HFFc6 (cell line): Measurements from ENCODE around the gene IMMP1L. TPM values are rescaled to one million over a fixed set of nuclear protein-coding genes. Genes with fewer than 3 reads are reported as not detected.

Experiments
- DNase-seq: peaks from one replicate; pipeline ENCODE4 v3.0.0-alpha.2; 2018
- H3K27ac Mint-ChIP-seq: 2 replicates; pipeline ENCODE4 v1.8.0; 2020; ENCODE audit warnings: mild to moderate bottlenecking, mixed read lengths
- H3K27me3 Mint-ChIP-seq: 2 replicates; pipeline ENCODE4 v1.8.0; 2021; ENCODE audit warnings: mild to moderate bottlenecking, moderate library complexity, mixed read lengths; ENCODE audit not compliant: insufficient read depth
- H3K36me3 Mint-ChIP-seq: 2 replicates; pipeline ENCODE4 v1.8.0; 2021; ENCODE audit warnings: low read depth, mixed read lengths
- H3K4me1 Mint-ChIP-seq: 2 replicates; pipeline ENCODE4 v1.8.0; 2020; ENCODE audit warnings: low read depth, mixed read lengths
- H3K4me3 Mint-ChIP-seq: 2 replicates; pipeline ENCODE4 v1.8.0; 2020; ENCODE audit warnings: mild to moderate bottlenecking, moderate library complexity, mixed read lengths
- H3K9me3 Mint-ChIP-seq: 2 replicates; pipeline ENCODE4 v1.8.0; 2020; ENCODE audit warnings: mild to moderate bottlenecking, mixed read lengths
- total RNA-seq, 6 experiments: library from RNA; stranded (reverse); fragmentation: NEBNext Ultra II Directional; extraction: Animal tissue kit (Norgen Biotek cat#: 25700); gene quantifications; 2 replicates in 1 of 6; 3 replicates in 5 of 6; pipeline ENCODE4 v1.2.3, GENCODE V29; 2021
- TF ChIP-seq, protein P1 (sequence below): fragments of 200-600 bp; sonication (generic); IDR thresholded peaks from 2 replicates; pipeline ENCODE4 v1.5.0; 2021; ENCODE audit warnings: antibody characterized with exemption, mild to moderate bottlenecking

IMMP1L gene
- total RNA-seq, 6 experiments from 2014 or later = 11.5 to 18.3 (median 14.5) TPM

DNA sequence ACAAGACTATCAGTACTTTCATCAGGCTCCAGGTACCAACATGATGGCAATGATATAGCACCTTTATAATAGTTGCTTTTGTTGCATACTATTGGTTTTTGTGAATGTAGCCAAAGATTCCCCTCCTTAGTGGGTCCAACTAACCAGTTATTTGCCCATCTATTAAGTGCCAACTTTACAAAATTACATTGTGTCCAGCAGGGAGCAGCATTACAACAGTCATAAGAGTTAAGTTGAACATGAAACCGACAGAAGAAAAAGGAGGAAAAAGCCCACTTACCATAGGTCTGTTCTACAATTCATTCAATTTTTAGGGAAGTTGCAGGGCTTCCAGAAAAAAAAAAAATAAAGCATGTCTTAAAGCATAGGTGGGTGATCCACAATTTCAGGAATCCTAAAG is 21.6 kb downstream of the IMMP1L start:
- Mint-ChIP-seq H3K27me3 (no peaks in the 10 kb centered on the region), H3K9me3 (no peaks in the 10 kb centered on the region), H3K4me3 (no peak overlapping the region), H3K4me1 (peaks cover 16% of the 10 kb centered on the region), H3K36me3 (no peaks in the 10 kb centered on the region), H3K27ac (no peak overlapping the region)
- TF ChIP-seq, protein P1, sequence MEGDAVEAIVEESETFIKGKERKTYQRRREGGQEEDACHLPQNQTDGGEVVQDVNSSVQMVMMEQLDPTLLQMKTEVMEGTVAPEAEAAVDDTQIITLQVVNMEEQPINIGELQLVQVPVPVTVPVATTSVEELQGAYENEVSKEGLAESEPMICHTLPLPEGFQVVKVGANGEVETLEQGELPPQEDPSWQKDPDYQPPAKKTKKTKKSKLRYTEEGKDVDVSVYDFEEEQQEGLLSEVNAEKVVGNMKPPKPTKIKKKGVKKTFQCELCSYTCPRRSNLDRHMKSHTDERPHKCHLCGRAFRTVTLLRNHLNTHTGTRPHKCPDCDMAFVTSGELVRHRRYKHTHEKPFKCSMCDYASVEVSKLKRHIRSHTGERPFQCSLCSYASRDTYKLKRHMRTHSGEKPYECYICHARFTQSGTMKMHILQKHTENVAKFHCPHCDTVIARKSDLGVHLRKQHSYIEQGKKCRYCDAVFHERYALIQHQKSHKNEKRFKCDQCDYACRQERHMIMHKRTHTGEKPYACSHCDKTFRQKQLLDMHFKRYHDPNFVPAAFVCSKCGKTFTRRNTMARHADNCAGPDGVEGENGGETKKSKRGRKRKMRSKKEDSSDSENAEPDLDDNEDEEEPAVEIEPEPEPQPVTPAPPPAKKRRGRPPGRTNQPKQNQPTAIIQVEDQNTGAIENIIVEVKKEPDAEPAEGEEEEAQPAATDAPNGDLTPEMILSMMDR = peak; percentile 82
- DNase-seq = peak; percentile 36

DNA sequence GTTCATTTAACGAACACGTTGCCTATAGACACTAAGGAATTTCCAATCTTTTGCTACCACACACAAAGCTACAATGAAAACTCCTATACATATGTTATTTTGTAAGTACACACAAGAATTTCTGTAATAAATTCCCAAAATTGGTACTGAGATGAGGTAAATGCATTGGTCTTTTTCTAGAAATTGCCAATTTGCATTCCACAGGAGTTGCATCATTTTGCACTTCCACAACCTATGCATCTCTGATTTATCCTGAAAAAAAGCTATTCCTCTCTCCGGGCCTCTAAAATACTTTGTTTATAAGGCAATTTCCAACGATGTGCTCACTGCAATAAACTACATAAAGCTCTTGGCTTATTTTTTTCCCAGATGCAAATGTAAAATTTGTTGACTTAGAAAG is 24.9 kb downstream of the IMMP1L start:
- H3K4me1 Mint-ChIP-seq = peaks cover 8% of the 10 kb centered on the region
- no peaks in the 10 kb centered on the region for H3K27me3 Mint-ChIP-seq
- DNase-seq = no peak
- no peak overlapping the region for H3K4me3 Mint-ChIP-seq
- H3K9me3 Mint-ChIP-seq = no peaks in the 10 kb centered on the region
- H3K27ac Mint-ChIP-seq = no peak overlapping the region
- H3K36me3 Mint-ChIP-seq = no peaks in the 10 kb centered on the region
- TF ChIP-seq, protein P1 = no peak

DNA sequence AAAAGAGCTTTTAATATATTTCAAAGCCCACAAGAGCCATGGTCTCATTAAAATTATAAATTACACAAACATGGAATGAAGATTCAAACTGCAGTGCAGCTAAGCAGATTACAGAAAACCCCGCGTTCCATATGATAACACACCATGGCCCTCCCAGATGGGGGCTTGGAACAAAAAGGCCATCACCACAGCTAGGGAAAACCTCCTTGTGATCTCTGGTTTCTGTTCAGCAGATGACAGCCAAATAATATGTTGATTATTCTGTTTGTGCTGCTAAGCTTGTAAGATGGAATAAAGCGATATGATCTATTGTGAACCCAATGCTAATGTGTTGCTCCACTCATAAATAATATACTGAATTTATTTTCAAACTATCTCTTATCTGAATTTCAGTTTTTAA is 28.5 kb downstream of the IMMP1L start:
- Mint-ChIP-seq H3K36me3 (no peaks in the 10 kb centered on the region), H3K4me1 (peaks cover 8% of the 10 kb centered on the region), H3K27ac (no peak overlapping the region), H3K9me3 (no peaks in the 10 kb centered on the region), H3K27me3 (no peaks in the 10 kb centered on the region), H3K4me3 (no peak overlapping the region)
- no peak for DNase-seq
- TF ChIP-seq, protein P1 = no peak

DNA sequence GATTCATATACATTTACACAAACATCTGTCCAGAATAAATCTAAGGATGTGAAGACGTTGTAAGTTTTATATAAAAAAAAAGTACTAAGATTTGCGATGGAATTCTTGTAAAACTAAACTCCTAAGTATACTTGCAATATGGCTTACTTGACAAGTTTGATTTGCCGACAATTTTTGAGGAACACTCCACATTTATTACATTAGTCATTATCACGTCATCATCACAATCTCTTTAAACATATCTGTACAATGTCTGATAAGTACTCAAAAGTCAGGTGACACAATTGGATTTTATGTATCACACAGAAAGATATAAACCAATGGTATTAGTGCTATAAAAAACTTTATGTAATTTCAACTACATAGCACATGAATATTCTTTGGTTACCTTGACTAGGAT is 30.4 kb downstream of the IMMP1L start:
- no peak overlapping the region for H3K4me3 Mint-ChIP-seq
- TF ChIP-seq, protein P1 = no peak
- no peaks in the 10 kb centered on the region for H3K36me3 Mint-ChIP-seq
- no peak overlapping the region for H3K27ac Mint-ChIP-seq
- H3K4me1 Mint-ChIP-seq = no peaks in the 10 kb centered on the region
- H3K9me3 Mint-ChIP-seq = no peaks in the 10 kb centered on the region
- DNase-seq = no peak
- no peaks in the 10 kb centered on the region for H3K27me3 Mint-ChIP-seq

DNA sequence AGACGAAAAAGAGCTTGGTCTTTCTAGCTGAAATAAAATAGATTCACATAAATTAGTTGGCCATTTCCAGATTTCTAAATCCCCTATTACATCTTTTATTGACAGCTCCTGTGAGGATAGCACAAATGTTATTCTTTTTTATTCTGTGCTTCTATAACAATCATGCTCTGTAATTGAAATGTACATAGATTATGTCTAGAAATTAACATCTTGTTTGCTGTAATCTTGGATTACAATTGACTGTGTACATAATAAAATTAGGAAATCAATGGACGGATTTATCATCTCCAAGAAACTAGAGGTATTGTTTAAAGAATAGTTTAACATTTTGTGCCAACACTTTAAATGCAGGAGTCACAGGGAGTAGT is 31.2 kb downstream of the IMMP1L start:
- Mint-ChIP-seq H3K27ac (no peak overlapping the region), H3K36me3 (no peaks in the 10 kb centered on the region), H3K4me1 (no peaks in the 10 kb centered on the region), H3K27me3 (no peaks in the 10 kb centered on the region), H3K9me3 (no peaks in the 10 kb centered on the region), H3K4me3 (no peak overlapping the region)
- TF ChIP-seq, protein P1 = no peak
- no peak for DNase-seq
